ENCODE results near the gene MTG1.
"Not testable (repeated sequence)": the region's sequence is repeated elsewhere in the genome, so short reads cannot be mapped to it uniquely, and the experiment has no call there.

MTG1 gene

DNA sequence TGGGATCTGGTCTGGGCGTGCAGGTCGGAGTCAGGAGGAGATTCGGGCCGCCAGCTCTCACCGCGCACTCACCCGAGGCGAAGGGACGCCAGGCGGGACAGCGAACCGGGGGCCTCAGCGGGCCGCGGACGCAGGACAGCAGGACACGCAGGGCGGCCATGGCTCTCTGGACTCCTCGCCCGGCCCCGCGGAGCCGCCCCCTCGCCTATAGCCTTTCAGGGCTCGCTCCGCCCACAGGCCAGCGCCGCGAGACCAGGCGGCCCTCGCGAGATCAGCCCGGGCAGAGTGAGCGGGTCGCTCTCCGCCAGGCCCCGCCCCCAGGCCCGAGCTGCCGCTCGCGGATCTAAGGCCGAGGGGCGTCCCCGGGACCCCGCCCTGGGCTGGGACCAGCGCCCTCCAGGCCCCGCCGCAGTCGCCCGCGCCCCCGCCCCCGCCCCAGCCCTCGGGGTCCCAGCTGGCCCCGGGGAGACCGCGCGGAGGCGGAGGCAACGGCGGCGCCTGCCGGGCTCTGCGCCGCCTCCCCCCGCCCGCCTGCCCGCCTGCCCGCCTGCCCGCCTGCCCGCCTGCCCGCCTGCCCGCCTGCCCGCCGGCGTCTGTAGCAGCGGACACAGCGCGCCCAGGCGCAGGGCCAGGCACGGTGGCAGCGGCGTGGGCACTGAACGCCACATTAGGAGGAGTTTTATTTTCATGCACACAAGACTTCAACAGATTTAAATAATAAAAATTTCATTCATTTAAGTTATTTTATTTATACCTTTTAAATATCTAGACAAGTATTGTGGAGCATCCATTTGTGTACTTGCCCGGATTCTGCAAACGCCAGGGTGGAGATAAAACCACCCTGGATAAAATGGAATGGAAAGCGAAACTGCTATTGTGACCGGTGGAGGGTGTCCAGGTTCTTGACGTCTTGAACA, 20.5 kb upstream of the MTG1 start, which contains the start of gene ECHS1:
Gene ECHS1 (minus strand): TSS at position 181 of the 917 bp plus-strand sequence. CDS start 21 bp downstream, at position 160.
- Histone ChIP-seq H3K4me3 (peak within 1 kb of the TSS; percentile 98), H3K27ac (peak within 1 kb of the TSS; percentile 75 to 96)

DNA sequence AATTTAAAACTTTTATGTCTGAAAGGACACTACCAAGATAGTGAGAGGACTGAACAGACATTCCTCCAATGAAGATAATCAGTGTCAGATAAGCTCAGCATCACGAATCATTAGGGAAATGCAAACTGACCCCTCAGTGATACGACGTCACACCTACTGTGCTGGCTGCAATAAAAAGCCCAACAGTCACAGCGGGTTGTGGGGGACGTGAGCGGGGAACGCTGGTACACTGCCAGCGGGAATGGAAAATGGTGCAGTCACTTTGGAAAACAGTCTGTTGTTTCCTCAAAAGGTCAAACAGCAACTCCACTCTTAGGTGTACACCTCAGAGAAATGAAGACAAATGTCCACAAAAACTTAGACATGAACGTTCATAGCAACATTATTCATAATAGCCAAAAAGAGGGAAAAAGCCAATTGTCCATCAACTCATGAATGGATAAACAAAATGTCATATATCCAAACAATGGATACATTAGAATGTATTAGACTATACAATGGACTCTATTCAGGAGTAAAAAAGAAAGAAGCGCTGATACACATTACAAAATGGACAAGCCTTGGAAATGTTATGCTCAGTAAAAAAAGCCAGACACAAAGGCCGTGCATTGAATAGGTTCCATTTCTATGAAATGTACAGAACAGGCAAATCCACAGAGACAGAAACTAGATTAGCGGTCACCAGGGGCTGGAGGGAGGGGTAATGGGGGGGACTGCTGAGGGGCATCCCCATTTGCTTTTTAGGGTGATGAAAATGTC, 18.4 kb upstream of the MTG1 start:
- H3K4me3 ChIP-seq, result no peak overlapping the region
- TF ChIP-seq, protein P1, sequence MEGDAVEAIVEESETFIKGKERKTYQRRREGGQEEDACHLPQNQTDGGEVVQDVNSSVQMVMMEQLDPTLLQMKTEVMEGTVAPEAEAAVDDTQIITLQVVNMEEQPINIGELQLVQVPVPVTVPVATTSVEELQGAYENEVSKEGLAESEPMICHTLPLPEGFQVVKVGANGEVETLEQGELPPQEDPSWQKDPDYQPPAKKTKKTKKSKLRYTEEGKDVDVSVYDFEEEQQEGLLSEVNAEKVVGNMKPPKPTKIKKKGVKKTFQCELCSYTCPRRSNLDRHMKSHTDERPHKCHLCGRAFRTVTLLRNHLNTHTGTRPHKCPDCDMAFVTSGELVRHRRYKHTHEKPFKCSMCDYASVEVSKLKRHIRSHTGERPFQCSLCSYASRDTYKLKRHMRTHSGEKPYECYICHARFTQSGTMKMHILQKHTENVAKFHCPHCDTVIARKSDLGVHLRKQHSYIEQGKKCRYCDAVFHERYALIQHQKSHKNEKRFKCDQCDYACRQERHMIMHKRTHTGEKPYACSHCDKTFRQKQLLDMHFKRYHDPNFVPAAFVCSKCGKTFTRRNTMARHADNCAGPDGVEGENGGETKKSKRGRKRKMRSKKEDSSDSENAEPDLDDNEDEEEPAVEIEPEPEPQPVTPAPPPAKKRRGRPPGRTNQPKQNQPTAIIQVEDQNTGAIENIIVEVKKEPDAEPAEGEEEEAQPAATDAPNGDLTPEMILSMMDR (IDR thresholded peaks at IDR 0.05), result no peak
- no peak for DNase-seq (ENCODE audit: low spot score)
- H3K27ac ChIP-seq, result no peak overlapping the region

More for the DNA sequence above, 20.5 kb upstream of the MTG1 start, which contains the start of gene ECHS1:
- DNase-seq (ENCODE audit: low spot score), result peak; percentile 95
- TF ChIP-seq, protein P1 (IDR thresholded peaks at IDR 0.05), result no peak

DNA sequence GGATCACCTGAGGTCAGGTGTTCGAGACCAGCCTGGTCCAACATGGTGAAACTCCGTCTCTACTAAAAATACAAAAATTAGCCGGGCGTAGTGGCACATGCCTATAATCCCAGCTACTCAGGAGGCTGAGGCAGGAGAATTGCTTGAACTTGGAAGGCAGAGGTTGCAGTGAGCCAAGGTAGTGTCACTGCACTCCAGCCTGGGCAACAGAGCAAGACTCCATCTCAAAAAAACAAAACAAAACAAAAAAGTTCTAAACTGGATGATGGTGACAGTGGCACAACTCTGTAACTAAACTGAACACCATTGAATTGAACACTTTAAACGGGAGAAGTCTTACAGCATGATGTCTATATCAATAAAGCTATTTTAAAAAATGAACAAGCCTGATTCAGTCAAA, 17.8 kb upstream of the MTG1 start:
- not testable (repeated sequence) for H3K27ac ChIP-seq; DNase-seq (ENCODE audit: low spot score); H3K4me3 ChIP-seq

DNA sequence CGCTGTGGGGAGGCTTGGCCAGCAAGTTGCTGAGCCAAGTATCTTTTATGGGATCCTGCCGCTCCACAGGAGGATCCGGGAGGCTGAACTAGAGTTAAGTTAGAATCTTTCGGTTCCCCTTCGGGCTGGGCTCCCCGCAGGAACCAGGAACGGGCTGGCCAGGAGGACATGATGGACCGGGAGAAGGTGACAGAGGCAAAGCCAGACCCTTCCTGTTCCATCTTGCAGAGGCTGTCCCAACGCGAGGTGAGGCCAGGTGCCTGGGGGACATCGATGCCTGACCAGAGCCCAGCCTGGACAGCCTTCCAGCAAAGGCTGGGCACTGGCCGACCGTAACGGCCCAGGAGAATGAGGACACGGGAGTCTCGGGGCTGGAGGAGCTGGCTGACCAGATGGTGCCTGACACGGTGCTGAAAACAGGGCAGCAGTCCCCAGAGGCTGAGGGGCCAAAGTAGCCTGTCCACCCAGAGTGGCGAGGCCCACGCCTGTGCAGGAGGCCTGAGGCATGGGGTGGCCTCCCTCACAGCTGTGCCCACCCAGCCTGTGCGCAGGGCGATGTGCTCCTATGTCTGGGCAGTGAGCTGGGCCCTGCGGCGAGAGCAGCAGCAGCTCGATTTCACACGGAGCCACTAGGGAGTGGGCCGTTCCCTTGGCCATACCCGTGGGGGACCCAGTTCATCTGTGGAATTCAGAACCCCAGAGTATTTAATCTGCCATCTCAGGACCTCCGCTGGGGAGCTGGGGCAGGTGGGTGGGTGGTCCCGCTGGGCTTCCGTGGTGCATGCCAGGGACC, 16.7 kb upstream of the MTG1 start:
- H3K27ac ChIP-seq, result peak overlapping the region in 1 of 2 donors; percentile 95
- TF ChIP-seq, protein P1 (IDR thresholded peaks at IDR 0.05), result no peak
- H3K4me3 ChIP-seq, result no peak overlapping the region
- no peak for DNase-seq (ENCODE audit: low spot score)

DNA sequence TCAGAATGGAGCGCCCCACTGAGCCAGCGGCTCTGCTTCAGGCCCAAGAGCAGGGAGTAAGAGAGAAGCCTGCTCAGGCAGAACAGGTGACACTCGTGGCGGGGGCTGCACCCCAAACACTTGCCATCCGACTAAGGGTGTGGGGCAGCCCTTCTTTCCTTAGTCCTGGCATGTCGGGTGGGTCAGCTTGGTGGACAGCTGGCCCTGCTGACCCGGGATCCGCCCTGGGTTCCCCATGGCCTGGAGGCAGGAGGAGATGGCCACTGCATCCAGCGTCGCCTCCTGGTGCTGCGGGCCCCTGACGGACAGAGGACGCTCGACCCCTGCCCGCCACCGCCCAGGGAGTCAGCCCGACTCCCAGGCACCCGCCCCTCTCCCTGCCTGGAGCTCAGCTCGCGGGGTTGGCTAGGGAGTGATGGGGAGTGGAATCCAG, 16.1 kb upstream of the MTG1 start:
- Histone ChIP-seq H3K27ac (peak overlapping the region; percentile 64 to 95), H3K4me3 (peak overlapping the region; percentile 99)
- TF ChIP-seq, protein P1 (IDR thresholded peaks at IDR 0.05), result no peak
- DNase-seq (ENCODE audit: low spot score), result no peak

DNA sequence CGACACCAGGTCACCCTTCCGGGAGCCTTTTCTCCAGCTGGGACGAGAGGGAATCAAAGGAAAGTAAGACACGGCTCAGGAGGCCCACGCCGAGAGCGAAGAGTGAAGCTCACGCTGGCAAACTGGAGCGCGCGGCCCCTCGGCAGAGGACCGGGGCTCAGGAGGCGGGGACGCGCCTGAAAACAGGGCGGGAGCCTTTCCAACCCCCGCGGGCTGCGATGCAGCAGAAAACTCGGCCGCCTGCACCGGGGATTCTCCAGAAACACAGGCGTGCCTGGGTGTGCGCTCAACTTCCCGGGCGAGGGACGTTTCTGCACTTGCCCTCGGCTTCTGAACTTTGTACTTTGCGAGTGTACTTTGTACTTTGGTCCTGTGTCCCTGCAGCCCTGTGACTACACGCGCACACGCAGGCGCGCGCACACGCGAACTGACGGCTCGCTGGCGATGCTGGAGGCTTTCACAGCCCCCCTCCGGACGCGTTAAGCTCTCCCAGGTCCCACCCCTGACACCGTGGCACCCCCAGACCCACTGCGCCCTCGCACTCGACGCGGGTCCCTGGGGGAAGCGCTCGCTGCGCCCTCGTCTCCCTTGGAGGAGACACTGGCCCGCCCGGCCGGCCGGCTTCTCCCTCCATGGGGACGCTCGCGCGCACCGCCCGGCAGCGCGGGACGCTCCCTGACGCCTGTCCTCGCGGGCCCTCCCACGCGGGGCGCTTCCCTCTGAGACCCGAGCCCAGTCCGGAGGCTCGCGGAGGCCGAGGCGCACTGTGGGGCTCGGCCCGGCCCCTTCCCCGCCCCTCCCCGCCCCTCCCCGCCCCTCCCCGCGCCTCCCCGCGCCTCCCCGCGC, 15.5 kb upstream of the MTG1 start:
- peak; percentile 85 for DNase-seq (ENCODE audit: low spot score)
- H3K4me3 ChIP-seq, result peak overlapping the region; percentile 99
- peak overlapping the region; percentile 64 to 95 for H3K27ac ChIP-seq
- TF ChIP-seq, protein P1 (IDR thresholded peaks at IDR 0.05), result no peak
